Heart right ventricle (tissue), 16 donors: ENCODE results near the gene USP22. TPM values are rescaled to one million over a fixed set of nuclear protein-coding genes. Genes with fewer than 3 reads are reported as not detected.

Experiments
- ATAC-seq, 8 donors: fragments of 200-7000 bp; cut with Tn5 transposase; one replicate each; pipeline ENCODE4 v1.9.1; 2020; ENCODE audit warnings: mild to moderate bottlenecking in 8 of 8, moderate library complexity in 8 of 8, moderate number of reproducible peaks in 1 of 8
- DNase-seq, 2 donors: peaks; one replicate each; pipeline ENCODE4 v3.0.0-alpha.2; 2020
- H3K27ac ChIP-seq, 10 donors: fragments of 200-600 bp; sonication (generic) in 2 of 10; one replicate each; pipeline versions ENCODE4 v1.5.0 to v1.8.0; 2020 to 2022; ENCODE audit warnings: mild to moderate bottlenecking in 3 of 10
- H3K27me3 ChIP-seq, 7 donors: fragments of 200-600 bp; one replicate each; pipeline ENCODE4 v1.8.0; 2021 to 2022; ENCODE audit warnings: mild to moderate bottlenecking in 2 of 7
- H3K36me3 ChIP-seq, 9 donors: fragments of 200-600 bp; sonication (generic) in 1 of 9; one replicate each; pipeline versions ENCODE4 v1.5.0 to v1.8.0; 2020 to 2022; ENCODE audit warnings: mild to moderate bottlenecking in 2 of 9
- H3K4me1 ChIP-seq, 9 donors: fragments of 200-600 bp; sonication (generic) in 1 of 9; one replicate each; pipeline versions ENCODE4 v1.5.0 to v1.8.0; 2020 to 2022; ENCODE audit warnings: mild to moderate bottlenecking in 4 of 9
- H3K4me3 ChIP-seq, 10 donors: fragments of 200-600 bp; sonication (generic) in 2 of 10; one replicate each; pipeline versions ENCODE4 v1.5.0 to v1.8.0; 2020 to 2022; ENCODE audit warnings: mild to moderate bottlenecking in 7 of 10, moderate library complexity in 2 of 10
- H3K9me3 ChIP-seq, 11 donors: fragments of 200-600 bp in 10 of 11; sonication (generic) in 2 of 11; one replicate each; pipeline versions ENCODE4 v1.5.0 to v1.8.0; 2013 to 2022; ENCODE audit warnings: mild to moderate bottlenecking in 2 of 11, control low read depth in 1 of 11, moderate library complexity in 1 of 11
- WGBS, 2 donors: extraction: QIAGEN DNeasy Blood & Tissue Kit; methylation state at CpG; one replicate each; pipeline ENCODE4 v1.1.7; 2013; ENCODE audit warnings: inconsistent platforms in 1 of 2; 5-methylcytosine and 5-hydroxymethylcytosine counted together
- intact Hi-C, 10 donors: fragments of 100-400 bp; cut with DNase I; formaldehyde crosslinking; loops; one replicate each; pipeline versions ENCODE4 v1.11.1 to v1.14.2; 2022
- polyA plus RNA-seq, 2 donors: library from polyadenylated mRNA; stranded (reverse); fragments of 200-250 nt; gene quantifications; one replicate each; pipeline ENCODE4 v1.2.3, GENCODE V29; 2013
- total RNA-seq, 10 donors: library from RNA; stranded (reverse); fragmentation: NEBNext Ultra II Directional in 3 of 10; extraction: Animal tissue kit (Norgen Biotek cat#: 25700) in 3 of 10; gene quantifications; one replicate each; pipeline versions ENCODE4 v1.2.1 to v1.2.4, GENCODE V29; 2021 to 2023
- TF ChIP-seq, protein P1 (sequence below), 9 donors: fragments of 200-600 bp; sonication (generic) in 2 of 9; IDR thresholded peaks; one replicate each; pipeline versions ENCODE4 v1.5.0 to v1.8.0; 2021 to 2022; ENCODE audit warnings: antibody characterized with exemption in 9 of 9, mild to moderate bottlenecking in 5 of 9, moderate library complexity in 1 of 9
- donor health status: Arrhythmogenic right ventricular cardiomyopathy.
- donor health status: ischemic (EF 13 %, LVEDD 7.1; RV severe dilation, severe dysfunction).
- donor health status: healthy with polysubstance abuse.
- donor health status: DM: no; HTN: yes; CAD: no.
- donor health status: DM: no; HTN: no; CAD: no.
- donor health status: ischemic (EF 25% LVEDD 6.9; RV normal size, moderate dysfunction).
- donor health status: ischemic (EF 25% LVEDD 5.7; RV mildly dilated, moderate dysfunction).
- donor health status: healthy.
- donor health status: DM: yes; HTN: yes; CAD: no.
- donor health status: Ischemic cardiomyopathy.
- donor health status: ischemic (EF 35%, LVEDD 5.7; RV mildly dilated, moderate dysfunction).
- donor health status: nonischemic (EF 11% LVEDD 7.7; RV severe dilation, severe dysfunction).
- donor health status: DM: yes; HTN: yes; CAD: no.
- donor health status: PGD.
- donor health status: ischemic (EF 29% LVEDD 5.4; RV normal size, mild dysfunction).
- donor health status: nonischemic (EF 23%, LVEDD 6.1; RV moderate dilation, normal function).

Gene USP22
- total and polyA plus RNA-seq, 12 donors, result 26.6 to 218 (median 173) TPM

GRCh38 chr17:21007646-21008045 is 35.2 kb downstream of the USP22 start:
- WGBS, 2 donors, result 75% methylated on average over 9 of the region's 9 CpGs
- DNase-seq (no peak), ATAC-seq (no peak)
- H3K27me3 ChIP-seq, result no peaks in the 10 kb centered on the region
- intact Hi-C loops, result no loop called here
- peaks cover 0 to 100% (median 96%) of the 10 kb centered on the region in 9 donors for H3K36me3 ChIP-seq
- H3K4me3 ChIP-seq, result no peak overlapping the region
- H3K9me3 ChIP-seq, result no peaks in the 10 kb centered on the region
- TF ChIP-seq, protein P1, sequence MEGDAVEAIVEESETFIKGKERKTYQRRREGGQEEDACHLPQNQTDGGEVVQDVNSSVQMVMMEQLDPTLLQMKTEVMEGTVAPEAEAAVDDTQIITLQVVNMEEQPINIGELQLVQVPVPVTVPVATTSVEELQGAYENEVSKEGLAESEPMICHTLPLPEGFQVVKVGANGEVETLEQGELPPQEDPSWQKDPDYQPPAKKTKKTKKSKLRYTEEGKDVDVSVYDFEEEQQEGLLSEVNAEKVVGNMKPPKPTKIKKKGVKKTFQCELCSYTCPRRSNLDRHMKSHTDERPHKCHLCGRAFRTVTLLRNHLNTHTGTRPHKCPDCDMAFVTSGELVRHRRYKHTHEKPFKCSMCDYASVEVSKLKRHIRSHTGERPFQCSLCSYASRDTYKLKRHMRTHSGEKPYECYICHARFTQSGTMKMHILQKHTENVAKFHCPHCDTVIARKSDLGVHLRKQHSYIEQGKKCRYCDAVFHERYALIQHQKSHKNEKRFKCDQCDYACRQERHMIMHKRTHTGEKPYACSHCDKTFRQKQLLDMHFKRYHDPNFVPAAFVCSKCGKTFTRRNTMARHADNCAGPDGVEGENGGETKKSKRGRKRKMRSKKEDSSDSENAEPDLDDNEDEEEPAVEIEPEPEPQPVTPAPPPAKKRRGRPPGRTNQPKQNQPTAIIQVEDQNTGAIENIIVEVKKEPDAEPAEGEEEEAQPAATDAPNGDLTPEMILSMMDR (IDR thresholded peaks at IDR 0.05), result no peak
- peaks cover 0 to 44% (median 7%) of the 10 kb centered on the region in 9 donors for H3K4me1 ChIP-seq
- H3K27ac ChIP-seq, result peak overlapping the region in 1 of 10 donors; percentile 24

GRCh38 chr17:21005803-21006202 is 37.0 kb downstream of the USP22 start:
- intact Hi-C loops, result no loop called here
- H3K4me1 ChIP-seq, result peaks cover 0 to 56% (median 17%) of the 10 kb centered on the region in 9 donors
- no peaks in the 10 kb centered on the region for H3K27me3 ChIP-seq
- WGBS, 2 donors, result 47% methylated on average over 5 of the region's 5 CpGs
- H3K36me3 ChIP-seq, result peaks cover 0 to 100% (median 90%) of the 10 kb centered on the region in 9 donors
- ATAC-seq, result no peak
- DNase-seq, result no peak
- peak overlapping the region in 4 of 10 donors; percentile 1 to 37 (median 20) for H3K27ac ChIP-seq
- H3K4me3 ChIP-seq, result no peak overlapping the region
- H3K9me3 ChIP-seq, result no peaks in the 10 kb centered on the region
- TF ChIP-seq, protein P1 (IDR thresholded peaks at IDR 0.05), result no peak

- TF ChIP-seq, protein P1 (IDR thresholded peaks at IDR 0.05), result no peak
- intact Hi-C loops, result no loop called here
- peak in 1 of 8 donors; percentile 2 for ATAC-seq
- 44 to 51% methylated on average over 4 of the region's 4 CpGs for WGBS, 2 donors
- peaks cover 0 to 100% (median 85%) of the 10 kb centered on the region in 9 donors for H3K36me3 ChIP-seq
- H3K4me3 ChIP-seq, result no peak overlapping the region
- no peak for DNase-seq
- peak overlapping the region in 4 of 10 donors; percentile 1 to 37 (median 28) for H3K27ac ChIP-seq
- no peaks in the 10 kb centered on the region for H3K9me3 ChIP-seq
- H3K4me1 ChIP-seq, result peaks cover 0 to 59% (median 17%) of the 10 kb centered on the region in 9 donors
- no peaks in the 10 kb centered on the region for H3K27me3 ChIP-seq
Observed at GRCh38 chr17:21005367-21005766, 37.4 kb downstream of the USP22 start.

DNA sequence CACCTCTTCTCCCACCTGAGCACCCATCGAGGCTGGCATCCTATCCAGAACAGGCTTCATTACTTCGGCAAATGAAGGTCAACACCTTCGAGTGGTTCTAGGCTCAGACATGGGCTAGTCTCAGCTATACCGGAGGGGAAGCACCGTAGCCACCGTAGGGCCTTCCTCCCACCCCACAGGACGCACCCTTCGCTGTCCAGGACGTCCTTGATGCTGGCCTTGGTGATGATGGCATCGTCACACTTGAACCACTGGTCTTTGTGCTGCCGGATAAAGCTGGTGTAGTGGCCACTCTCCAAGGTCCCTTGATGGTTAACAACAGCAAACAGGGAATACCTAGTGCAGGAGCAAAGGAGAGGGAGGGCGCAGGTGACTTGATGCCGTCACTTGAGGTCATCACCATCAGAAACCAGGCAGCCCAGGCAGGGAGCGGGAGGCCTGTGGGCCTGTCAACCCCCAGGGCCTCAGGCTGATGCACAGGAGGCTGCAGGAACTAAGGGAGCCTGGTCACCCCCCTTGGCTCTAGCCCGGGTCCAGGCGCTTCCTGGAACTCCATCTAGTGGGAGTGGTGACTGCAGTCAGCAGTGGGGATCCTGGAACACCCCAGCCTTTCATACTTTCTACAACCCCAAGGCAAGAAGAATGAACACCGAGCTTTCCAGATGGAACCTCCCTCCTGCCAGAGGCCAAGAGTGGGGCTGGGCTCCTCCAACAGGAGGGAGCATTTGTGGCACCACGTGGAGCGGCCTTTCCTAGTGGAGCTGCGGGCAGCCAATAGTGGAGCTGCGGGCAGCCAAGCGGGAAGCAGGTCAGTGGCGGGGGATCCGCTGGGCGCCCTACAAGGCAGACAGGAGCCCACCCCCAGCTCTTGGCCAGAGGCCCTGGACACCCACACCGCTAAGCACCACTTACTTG is 38.5 kb downstream of the USP22 start:
- intact Hi-C loops, result no loop called here
- no peak for DNase-seq

More for the DNA sequence above, 38.5 kb downstream of the USP22 start:
- Histone ChIP-seq H3K9me3 (no peaks in the 10 kb centered on the region), H3K4me3 (no peak overlapping the region), H3K4me1 (peaks cover 0 to 67% (median 27%) of the 10 kb centered on the region in 9 donors), H3K36me3 (peaks cover 0 to 99% (median 74%) of the 10 kb centered on the region in 9 donors), H3K27me3 (no peaks in the 10 kb centered on the region), H3K27ac (peak overlapping the region in 1 of 10 donors; percentile 36)
- ATAC-seq, result peak in 1 of 8 donors; percentile 18
- 70 to 71% methylated on average over 26 of the region's 26 CpGs for WGBS, 2 donors
- TF ChIP-seq, protein P1 (IDR thresholded peaks at IDR 0.05), result no peak
